Measurements from ENCODE around the gene PLEKHM1.

Gene PLEKHM1

DNA sequence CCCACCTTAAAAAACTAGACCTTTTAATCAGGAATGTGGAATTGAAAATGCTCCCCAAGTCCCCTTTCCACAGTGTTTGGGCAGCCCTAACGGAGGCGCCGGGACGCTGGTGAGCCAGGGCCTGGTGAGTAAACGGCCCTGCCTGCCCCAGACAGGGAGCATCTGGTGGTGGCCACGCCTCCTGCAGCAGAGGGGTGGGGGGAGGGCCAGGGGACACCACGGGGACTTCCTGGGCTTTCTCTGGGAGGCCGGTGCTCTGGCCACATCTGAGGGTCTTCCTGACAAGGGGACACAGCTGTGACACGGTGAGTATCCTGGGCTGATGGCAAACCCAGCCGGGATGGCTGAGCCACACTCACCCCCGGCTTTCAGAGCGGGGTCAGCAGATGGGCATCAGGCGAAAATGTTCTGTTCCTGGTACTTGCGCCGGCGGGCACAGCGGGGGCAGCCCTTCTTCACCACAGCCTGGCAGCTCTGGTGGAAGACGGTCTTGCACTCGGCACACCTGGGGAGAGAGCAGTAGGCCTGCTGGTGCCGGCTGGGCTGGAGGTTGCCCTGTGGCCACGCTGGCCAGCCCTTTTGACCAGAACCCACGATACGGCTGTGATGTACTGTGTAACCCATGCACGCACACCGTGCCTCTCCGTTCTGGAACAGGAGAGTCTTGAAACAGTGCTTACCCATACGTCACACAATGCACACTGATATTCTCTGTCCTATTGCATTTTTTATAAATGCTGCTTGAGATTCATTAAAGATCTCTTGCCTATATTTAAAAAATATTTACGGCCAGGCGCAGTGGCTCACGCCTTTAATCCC is 52.8 kb downstream of the PLEKHM1 start:
- Histone ChIP-seq H3K4me1 (ENCODE audit: control insufficient read depth in 1 of 2, insufficient read depth in 1 of 2, low read depth in 1 of 2, low read length in 1 of 2) (peaks cover 11 to 12% of the 10 kb centered on the region in 2 experiments), H3K4me3 (ENCODE audit: low read depth in 1 of 2, low read length in 1 of 2) (no peak overlapping the region), H3K27me3 (no peaks in the 10 kb centered on the region), H3K27ac (no peak overlapping the region), H3K9me3 (no peaks in the 10 kb centered on the region), H3K36me3 (peaks cover 82% of the 10 kb centered on the region)
- TF ChIP-seq, protein P1, sequence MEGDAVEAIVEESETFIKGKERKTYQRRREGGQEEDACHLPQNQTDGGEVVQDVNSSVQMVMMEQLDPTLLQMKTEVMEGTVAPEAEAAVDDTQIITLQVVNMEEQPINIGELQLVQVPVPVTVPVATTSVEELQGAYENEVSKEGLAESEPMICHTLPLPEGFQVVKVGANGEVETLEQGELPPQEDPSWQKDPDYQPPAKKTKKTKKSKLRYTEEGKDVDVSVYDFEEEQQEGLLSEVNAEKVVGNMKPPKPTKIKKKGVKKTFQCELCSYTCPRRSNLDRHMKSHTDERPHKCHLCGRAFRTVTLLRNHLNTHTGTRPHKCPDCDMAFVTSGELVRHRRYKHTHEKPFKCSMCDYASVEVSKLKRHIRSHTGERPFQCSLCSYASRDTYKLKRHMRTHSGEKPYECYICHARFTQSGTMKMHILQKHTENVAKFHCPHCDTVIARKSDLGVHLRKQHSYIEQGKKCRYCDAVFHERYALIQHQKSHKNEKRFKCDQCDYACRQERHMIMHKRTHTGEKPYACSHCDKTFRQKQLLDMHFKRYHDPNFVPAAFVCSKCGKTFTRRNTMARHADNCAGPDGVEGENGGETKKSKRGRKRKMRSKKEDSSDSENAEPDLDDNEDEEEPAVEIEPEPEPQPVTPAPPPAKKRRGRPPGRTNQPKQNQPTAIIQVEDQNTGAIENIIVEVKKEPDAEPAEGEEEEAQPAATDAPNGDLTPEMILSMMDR (IDR thresholded peaks at IDR 0.05), result no peak

DNA sequence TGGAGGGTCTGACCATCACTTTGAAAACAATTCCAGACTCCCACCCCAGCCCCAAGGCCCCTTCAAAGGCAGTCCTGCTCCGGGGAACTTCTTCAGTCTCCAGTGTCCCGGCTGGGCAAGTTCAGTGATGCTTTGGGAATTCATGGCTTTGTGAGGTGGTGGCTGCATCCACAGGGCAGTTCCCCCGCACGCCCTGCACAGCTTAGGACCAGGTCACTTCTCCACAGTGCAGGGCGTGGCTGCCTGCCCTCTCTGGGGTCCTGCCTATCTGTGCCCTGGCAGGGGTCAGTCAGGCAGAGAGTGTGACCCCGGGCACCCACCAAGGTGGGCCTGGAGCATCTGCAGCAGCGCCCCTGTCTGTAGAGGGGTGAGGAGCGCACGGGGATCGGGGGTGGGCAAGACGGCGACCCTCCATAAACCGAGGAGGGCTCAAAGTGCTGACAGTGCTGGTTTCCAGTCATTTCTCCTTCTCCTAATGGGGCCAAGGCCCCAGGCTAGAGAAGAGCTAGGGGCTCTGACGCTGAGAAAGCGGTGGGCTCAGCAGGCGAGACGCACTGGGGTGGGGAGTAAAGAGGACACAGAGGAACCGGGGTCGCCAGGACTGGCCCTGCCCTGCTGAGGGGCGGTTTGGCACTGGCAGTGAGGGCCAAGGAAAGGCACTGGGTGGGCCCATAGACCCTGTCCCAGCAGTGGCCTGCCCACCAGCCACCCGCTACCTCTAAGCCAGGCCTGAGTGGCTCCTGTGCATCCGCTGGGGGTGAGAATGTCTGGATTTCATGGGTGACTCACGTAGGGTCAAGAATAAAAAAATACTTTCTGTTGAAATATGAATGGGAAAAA is 53.7 kb downstream of the PLEKHM1 start:
- no peaks in the 10 kb centered on the region for H3K9me3 ChIP-seq
- H3K27ac ChIP-seq, result no peak overlapping the region
- peaks cover 74% of the 10 kb centered on the region for H3K36me3 ChIP-seq
- peaks cover 11 to 16% of the 10 kb centered on the region in 2 experiments for H3K4me1 ChIP-seq (ENCODE audit: control insufficient read depth in 1 of 2, insufficient read depth in 1 of 2, low read depth in 1 of 2, low read length in 1 of 2)
- H3K27me3 ChIP-seq, result no peaks in the 10 kb centered on the region
- H3K4me3 ChIP-seq (ENCODE audit: low read depth in 1 of 2, low read length in 1 of 2), result no peak overlapping the region
- TF ChIP-seq, protein P1 (IDR thresholded peaks at IDR 0.05), result no peak

DNA sequence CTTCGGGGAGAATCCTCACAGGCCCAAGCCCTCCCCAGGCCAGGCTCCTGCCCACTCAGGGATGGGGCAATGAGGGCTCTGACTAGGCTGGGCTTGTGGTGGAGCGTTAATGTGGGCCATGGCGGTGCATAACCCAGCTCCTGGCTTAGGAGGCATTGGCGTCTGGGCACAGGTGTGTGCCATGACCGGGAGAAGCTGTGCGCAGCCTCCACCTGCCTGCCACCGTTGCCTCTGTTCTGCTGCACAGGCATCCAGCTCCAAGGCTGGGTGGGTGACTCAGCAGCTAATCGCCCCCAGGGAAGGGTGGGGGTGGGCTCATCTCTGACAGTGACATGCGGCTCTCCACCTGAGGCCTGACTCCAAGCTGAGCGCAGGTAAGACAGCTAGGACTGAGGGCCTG is 54.4 kb downstream of the PLEKHM1 start:
- Histone ChIP-seq H3K36me3 (peaks cover 69% of the 10 kb centered on the region), H3K9me3 (no peaks in the 10 kb centered on the region), H3K27me3 (no peaks in the 10 kb centered on the region), H3K4me1 (ENCODE audit: control insufficient read depth in 1 of 2, insufficient read depth in 1 of 2, low read depth in 1 of 2, low read length in 1 of 2) (peaks cover 14 to 20% of the 10 kb centered on the region in 2 experiments), H3K4me3 (ENCODE audit: low read depth in 1 of 2, low read length in 1 of 2) (no peak overlapping the region), H3K27ac (peak overlapping the region; percentile 10)
- TF ChIP-seq, protein P1 (IDR thresholded peaks at IDR 0.05), result no peak

DNA sequence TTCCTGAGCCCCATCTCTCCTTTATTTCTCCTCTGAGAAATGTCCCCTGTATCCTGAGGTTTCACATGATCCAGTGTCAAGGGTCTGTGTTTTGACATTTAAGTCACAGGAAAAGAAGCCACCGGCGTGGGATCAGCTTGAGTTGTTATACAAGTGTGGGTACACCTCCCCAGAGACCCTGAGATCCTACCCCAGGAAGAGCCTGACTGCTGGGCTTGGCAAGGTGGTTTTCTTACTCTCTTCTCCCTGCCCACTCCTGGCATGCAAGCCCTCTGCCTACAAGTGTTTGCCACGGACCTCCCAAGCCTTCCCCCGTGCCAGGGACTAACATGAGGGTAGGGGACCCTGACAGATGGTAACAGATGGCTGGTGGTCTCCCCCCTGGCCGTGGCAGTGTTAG is 55.0 kb downstream of the PLEKHM1 start:
- Histone ChIP-seq H3K9me3 (no peaks in the 10 kb centered on the region), H3K27ac (peak overlapping the region; percentile 10), H3K27me3 (no peaks in the 10 kb centered on the region), H3K36me3 (peaks cover 67% of the 10 kb centered on the region), H3K4me3 (ENCODE audit: low read depth in 1 of 2, low read length in 1 of 2) (no peak overlapping the region), H3K4me1 (ENCODE audit: control insufficient read depth in 1 of 2, insufficient read depth in 1 of 2, low read depth in 1 of 2, low read length in 1 of 2) (peaks cover 20 to 27% of the 10 kb centered on the region in 2 experiments)
- TF ChIP-seq, protein P1 (IDR thresholded peaks at IDR 0.05), result no peak

DNA sequence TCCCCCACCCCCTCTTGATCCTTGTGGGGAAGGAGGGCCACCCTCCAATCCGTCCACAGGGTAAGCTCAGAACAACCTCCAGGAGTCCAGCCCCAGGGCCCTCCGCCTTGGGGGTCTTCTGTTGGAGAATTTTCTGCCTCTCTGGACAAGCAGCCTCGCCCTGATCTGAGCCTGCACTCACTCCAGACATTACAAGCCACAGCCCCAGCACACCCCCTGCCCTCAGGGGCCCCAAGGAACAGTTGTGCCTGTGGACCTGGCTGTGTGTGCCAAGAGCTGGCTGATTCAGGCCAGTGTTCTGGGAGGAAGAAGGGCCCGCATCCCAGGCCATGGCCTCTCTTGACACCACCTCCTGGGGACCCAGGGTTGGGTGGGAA is 57.4 kb downstream of the PLEKHM1 start:
- peak overlapping the region; percentile 88 for H3K27ac ChIP-seq
- H3K9me3 ChIP-seq, result no peaks in the 10 kb centered on the region
- TF ChIP-seq, protein P1 (IDR thresholded peaks at IDR 0.05), result no peak
- no peaks in the 10 kb centered on the region for H3K27me3 ChIP-seq
- peaks cover 38 to 47% of the 10 kb centered on the region in 2 experiments for H3K4me1 ChIP-seq (ENCODE audit: control insufficient read depth in 1 of 2, insufficient read depth in 1 of 2, low read depth in 1 of 2, low read length in 1 of 2)
- H3K4me3 ChIP-seq (ENCODE audit: low read depth in 1 of 2, low read length in 1 of 2), result peak overlapping the region; percentile 94 to 96
- H3K36me3 ChIP-seq, result peaks cover 57% of the 10 kb centered on the region
